ENCODE data around the gene KMT5C.
"Not testable (repeated sequence)": the region's sequence is repeated elsewhere in the genome, so short reads cannot be mapped to it uniquely, and the experiment has no call there.

The KMT5C gene

GRCh38 chr19:55320844-55321419 lies 18.7 kb upstream of the KMT5C start:
- no peak for DNase-seq (ENCODE audit: low read depth)
- no peak for TF ChIP-seq MAX (IDR thresholded peaks at IDR 0.05; ENCODE audit: low read depth, low read length)
- no peak for TF ChIP-seq MYC (IDR thresholded peaks at IDR 0.05; ENCODE audit: low read depth, low read length)
- TF ChIP-seq POLR2A (IDR thresholded peaks at IDR 0.05; ENCODE audit: extremely low read depth, insufficient read length): no peak
- TF ChIP-seq, protein P1, sequence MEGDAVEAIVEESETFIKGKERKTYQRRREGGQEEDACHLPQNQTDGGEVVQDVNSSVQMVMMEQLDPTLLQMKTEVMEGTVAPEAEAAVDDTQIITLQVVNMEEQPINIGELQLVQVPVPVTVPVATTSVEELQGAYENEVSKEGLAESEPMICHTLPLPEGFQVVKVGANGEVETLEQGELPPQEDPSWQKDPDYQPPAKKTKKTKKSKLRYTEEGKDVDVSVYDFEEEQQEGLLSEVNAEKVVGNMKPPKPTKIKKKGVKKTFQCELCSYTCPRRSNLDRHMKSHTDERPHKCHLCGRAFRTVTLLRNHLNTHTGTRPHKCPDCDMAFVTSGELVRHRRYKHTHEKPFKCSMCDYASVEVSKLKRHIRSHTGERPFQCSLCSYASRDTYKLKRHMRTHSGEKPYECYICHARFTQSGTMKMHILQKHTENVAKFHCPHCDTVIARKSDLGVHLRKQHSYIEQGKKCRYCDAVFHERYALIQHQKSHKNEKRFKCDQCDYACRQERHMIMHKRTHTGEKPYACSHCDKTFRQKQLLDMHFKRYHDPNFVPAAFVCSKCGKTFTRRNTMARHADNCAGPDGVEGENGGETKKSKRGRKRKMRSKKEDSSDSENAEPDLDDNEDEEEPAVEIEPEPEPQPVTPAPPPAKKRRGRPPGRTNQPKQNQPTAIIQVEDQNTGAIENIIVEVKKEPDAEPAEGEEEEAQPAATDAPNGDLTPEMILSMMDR (IDR thresholded peaks at IDR 0.05; ENCODE audit: low read depth, low read length): no peak
- no peak overlapping the region for H3K4me3 ChIP-seq (ENCODE audit: low read depth, low read length)

GRCh38 chr19:55321466-55322137 lies 18.1 kb upstream of the KMT5C start:
- H3K4me3 ChIP-seq (ENCODE audit: low read depth, low read length): no peak overlapping the region
- TF ChIP-seq POLR2A (IDR thresholded peaks at IDR 0.05; ENCODE audit: extremely low read depth, insufficient read length) (no peak), MAX (IDR thresholded peaks at IDR 0.05; ENCODE audit: low read depth, low read length) (no peak), MYC (IDR thresholded peaks at IDR 0.05; ENCODE audit: low read depth, low read length) (no peak)
- TF ChIP-seq, protein P1 (IDR thresholded peaks at IDR 0.05; ENCODE audit: low read depth, low read length): no peak
- DNase-seq (ENCODE audit: low read depth): no peak

DNA sequence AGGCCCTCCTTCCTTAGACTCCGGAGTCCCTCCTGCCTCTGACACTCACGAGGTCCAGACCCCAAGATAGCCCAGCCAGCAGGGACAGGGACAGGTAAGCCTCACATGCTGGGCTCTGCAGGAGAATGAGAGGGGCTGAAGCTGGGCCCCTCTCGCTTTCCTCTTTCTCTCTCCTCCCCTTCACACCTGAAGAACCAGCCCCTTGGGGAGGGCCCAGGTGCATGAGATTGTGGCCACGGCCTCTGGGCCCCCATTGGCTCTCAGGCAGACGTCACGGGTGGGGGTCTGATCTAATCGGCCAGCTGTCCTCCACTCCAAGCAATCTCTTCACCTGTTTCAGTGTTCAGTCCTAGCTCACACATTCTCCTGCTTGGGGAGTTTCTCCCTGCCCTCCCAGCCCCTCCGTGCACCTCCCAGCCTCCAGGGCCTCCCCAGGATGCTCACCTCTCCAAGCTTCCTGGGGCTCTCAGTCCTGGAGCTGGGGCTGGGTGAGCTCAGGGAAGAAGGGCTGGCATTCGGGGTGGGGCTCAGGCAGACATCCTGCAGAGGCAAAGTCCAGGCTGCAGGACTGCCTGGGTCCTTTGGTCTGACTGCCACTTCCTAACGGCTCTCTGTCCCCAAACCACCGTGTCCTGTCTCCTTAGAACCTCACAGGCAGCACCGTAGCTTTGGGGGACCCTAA lies 17.3 kb upstream of the KMT5C start:
- no peak for TF ChIP-seq MYC (IDR thresholded peaks at IDR 0.05; ENCODE audit: low read depth, low read length)
- no peak for TF ChIP-seq MAX (IDR thresholded peaks at IDR 0.05; ENCODE audit: low read depth, low read length)
- TF ChIP-seq POLR2A (IDR thresholded peaks at IDR 0.05; ENCODE audit: extremely low read depth, insufficient read length): no peak
- TF ChIP-seq, protein P1 (IDR thresholded peaks at IDR 0.05; ENCODE audit: low read depth, low read length): no peak
- H3K4me3 ChIP-seq (ENCODE audit: low read depth, low read length): no peak overlapping the region
- DNase-seq (ENCODE audit: low read depth): no peak

- no peak overlapping the region for H3K4me3 ChIP-seq (ENCODE audit: low read depth, low read length)
- no peak for DNase-seq (ENCODE audit: low read depth)
- no peak for TF ChIP-seq MAX (IDR thresholded peaks at IDR 0.05; ENCODE audit: low read depth, low read length)
- TF ChIP-seq MYC (IDR thresholded peaks at IDR 0.05; ENCODE audit: low read depth, low read length): no peak
Observed at GRCh38 chr19:55324662-55325061, 15.0 kb upstream of the KMT5C start.

DNA sequence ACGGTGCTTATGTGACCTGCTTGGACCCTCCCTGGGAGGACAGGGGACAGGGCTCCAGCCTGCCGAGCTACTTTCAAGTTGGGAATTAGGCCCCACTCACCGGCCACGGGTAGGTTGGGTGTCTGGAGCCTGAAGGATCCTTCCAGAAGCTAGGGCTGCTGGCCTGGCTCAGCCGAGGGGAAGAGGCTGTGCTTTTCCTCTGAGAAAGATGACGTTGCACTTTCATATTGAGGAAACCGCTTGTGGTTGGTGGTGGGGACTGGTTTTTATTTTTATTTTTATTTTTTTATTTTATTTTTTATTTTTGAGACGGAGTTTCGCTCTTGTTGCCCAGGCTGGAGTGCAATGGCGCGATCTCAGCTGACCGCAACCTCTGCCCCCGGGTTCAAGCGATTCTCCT lies 14.5 kb upstream of the KMT5C start, which contains the start of gene TMEM150B:
TSS of gene TMEM150B (minus strand) at position 170 of the 400 bp plus-strand sequence. CDS start 4,305 bp downstream, outside the sequence.
- DNase-seq (ENCODE audit: low read depth): no peak
- no peak within 1 kb of the TSS for H3K4me3 ChIP-seq (ENCODE audit: low read depth, low read length)
- TF ChIP-seq MAX (IDR thresholded peaks at IDR 0.05; ENCODE audit: low read depth, low read length) (no peak), POLR2A (IDR thresholded peaks at IDR 0.05; ENCODE audit: extremely low read depth, insufficient read length) (no peak), MYC (IDR thresholded peaks at IDR 0.05; ENCODE audit: low read depth, low read length) (no peak)
- TF ChIP-seq, protein P1 (IDR thresholded peaks at IDR 0.05; ENCODE audit: low read depth, low read length): no peak

DNA sequence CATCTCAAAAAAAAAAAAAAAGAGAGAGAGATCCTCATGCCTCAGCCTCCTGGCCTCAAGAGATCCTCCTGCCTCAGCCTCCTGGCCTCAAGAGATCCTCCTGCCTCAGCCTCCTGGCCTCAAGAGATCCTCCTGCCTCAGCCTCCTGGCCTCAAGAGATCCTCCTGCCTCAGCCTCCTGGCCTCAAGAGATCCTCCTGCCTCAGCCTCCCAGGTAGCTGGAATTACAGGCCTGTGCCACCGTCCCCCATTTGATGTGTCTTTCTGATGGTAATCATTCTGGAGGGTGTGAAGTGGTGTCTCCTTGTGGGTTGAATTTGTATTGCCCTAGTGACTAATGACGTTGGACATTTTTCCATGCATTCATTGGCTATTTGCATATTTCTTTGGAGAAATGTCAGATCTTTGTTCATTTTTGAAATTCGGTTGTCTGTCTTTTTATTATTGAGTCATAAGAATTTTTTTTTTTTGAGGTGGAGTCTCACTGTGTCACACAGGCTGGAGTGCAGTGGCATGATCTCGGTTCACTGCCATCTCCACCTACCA lies 10.8 kb upstream of the KMT5C start:
- not testable (repeated sequence) for DNase-seq (ENCODE audit: low read depth); H3K4me3 ChIP-seq (ENCODE audit: low read depth, low read length)

GRCh38 chr19:55329791-55330190 lies 9.9 kb upstream of the KMT5C start:
- DNase-seq (ENCODE audit: low read depth): not testable (repeated sequence)

More at GRCh38 chr19:55329791-55330190, 9.9 kb upstream of the KMT5C start:
- not testable (repeated sequence) for H3K4me3 ChIP-seq (ENCODE audit: low read depth, low read length)
